HCT116 (cell line): Measurements from ENCODE around the gene CYP11A1. TPM values are rescaled to one million over a fixed set of nuclear protein-coding genes. Genes with fewer than 3 reads are reported as not detected.
A peak's percentile ranks its signal among the peaks of the same experiment; 100 is the strongest.

Experiments
- ATAC-seq: fragments of 200-7000 bp; cut with Tn5 transposase; 2 replicates; pipeline ENCODE4 v1.9.1; 2020; ENCODE audit warnings: mild to moderate bottlenecking, moderate library complexity
- BruUV-seq: library from RNA; stranded (reverse); fragments of 400-500 nt; replicated peaks from 2 replicates; lab custom pipeline; 2021; lab: Mats Ljungman, UMichigan
- CTCF ChIA-PET: fragments of 300-600 bp; sonication (Branson Sonifier 250); formaldehyde crosslinking; loops from one replicate; lab custom pipeline; 2021; ENCODE audit warnings: antibody characterized with exemption; lab: Charles Lee
- POLR2A ChIA-PET: fragments of 300-600, 350-600 bp; sonication (Branson Sonifier 250); formaldehyde crosslinking; loops from one replicate; lab custom pipeline; 2021; ENCODE audit warnings: antibody characterized with exemption; lab: Charles Lee
- RAD21 ChIA-PET, 2 experiments: fragments of 300-600 bp; sonication (Branson Sonifier 250); formaldehyde crosslinking; loops; one replicate each; lab custom pipeline; 2023; ENCODE audit warnings: low total read pairs in 2 of 2; ENCODE audit not compliant: uncharacterized antibody in 2 of 2, unreplicated experiment in 2 of 2, low non-redundant PET in 1 of 2; lab: Charles Lee
- DNase-seq: peaks from one replicate; pipeline ENCODE4 v3.0.0-alpha.2; 2010; ENCODE audit warnings: low read depth, low spot score
- H2AFZ ChIP-seq: fragments of 200-600 bp; shearing (Covaris generic), sonication (generic); 2 replicates; pipeline ENCODE4 v1.6.1; 2017; ENCODE audit warnings: low read depth, mixed run types, mixed read lengths, antibody characterized with exemption, low read length; ENCODE audit not compliant: poor library complexity, severe bottlenecking
- H3K27ac ChIP-seq: 2 replicates; pipeline ENCODE4 v1.5.1; 2012; ENCODE audit warnings: low read depth, low read length
- H3K27me3 ChIP-seq: fragments of 200-600 bp; sonication (generic); 2 replicates; pipeline ENCODE4 v1.6.1; 2016; ENCODE audit warnings: mixed run types, low read length, mixed read lengths; ENCODE audit not compliant: insufficient read depth
- H3K36me3 ChIP-seq, 2 experiments: fragments of 200-500 bp in 1 of 2; fragments of 200-600 bp in 1 of 2; sonication (Bioruptor generic) in 1 of 2; sonication (generic) in 1 of 2; 2 replicates each; pipeline versions ENCODE4 v1.5.1 to v1.6.1; 2014 to 2016; ENCODE audit warnings: low read length in 2 of 2, inconsistent platforms in 1 of 2, mixed read lengths in 1 of 2, mixed run types in 1 of 2; ENCODE audit not compliant: insufficient read depth in 2 of 2, control insufficient read depth in 1 of 2
- H3K4me1 ChIP-seq, 2 experiments: fragments of 200-600 bp in 1 of 2; sonication (generic) in 1 of 2; 2 replicates each; pipeline versions ENCODE4 v1.5.1 to v1.6.1; 2012 to 2017; ENCODE audit warnings: low read length in 2 of 2, inconsistent platforms in 1 of 2, mild to moderate bottlenecking in 1 of 2, mixed read lengths in 1 of 2, mixed run types in 1 of 2, moderate library complexity in 1 of 2; ENCODE audit not compliant: insufficient read depth in 2 of 2, control insufficient read depth in 1 of 2
- H3K4me2 ChIP-seq: fragments of 200-600 bp; sonication (generic); 2 replicates; pipeline ENCODE4 v1.6.1; 2017; ENCODE audit warnings: mixed run types, low read length, mixed read lengths
- H3K4me3 ChIP-seq, 2 experiments: fragments of 200-600 bp in 1 of 2; sonication (generic) in 1 of 2; replicated peaks in 1 of 2; 2 replicates each; pipeline ENCODE4 v1.5.1; 2011 to 2016; ENCODE audit warnings: low read length in 2 of 2, control low read depth in 1 of 2, low read depth in 1 of 2, mild to moderate bottlenecking in 1 of 2, mixed read lengths in 1 of 2, mixed run types in 1 of 2
- H3K79me2 ChIP-seq: fragments of 200-600 bp; sonication (generic); 2 replicates; pipeline ENCODE4 v1.6.1; 2017; ENCODE audit warnings: mild to moderate bottlenecking, mixed run types, low read length, moderate library complexity, mixed read lengths; ENCODE audit not compliant: insufficient read depth
- H3K9ac ChIP-seq: fragments of 200-600 bp; sonication (generic); 2 replicates; pipeline ENCODE4 v1.6.1; 2016; ENCODE audit warnings: low read length, mixed read lengths
- H3K9me2 ChIP-seq: fragments of 200-600 bp; sonication (generic), shearing (Covaris generic); 2 replicates; pipeline ENCODE4 v1.6.1; 2017; ENCODE audit warnings: mixed run types, mild to moderate bottlenecking, moderate library complexity; ENCODE audit not compliant: insufficient read depth
- H3K9me3 ChIP-seq, 2 experiments: fragments of 200-500 bp in 1 of 2; fragments of 200-600 bp in 1 of 2; sonication (Bioruptor generic) in 1 of 2; sonication (generic) in 1 of 2; 2 replicates each; pipeline ENCODE4 v1.6.1; 2014 to 2017; ENCODE audit warnings: low read length in 2 of 2, mixed read lengths in 2 of 2, inconsistent platforms in 1 of 2, low read depth in 1 of 2, mild to moderate bottlenecking in 1 of 2, mixed run types in 1 of 2, moderate library complexity in 1 of 2; ENCODE audit not compliant: control insufficient read depth in 1 of 2, insufficient read depth in 1 of 2
- H4K20me1 ChIP-seq: fragments of 200-600 bp; sonication (generic), shearing (Covaris generic); 2 replicates; pipeline ENCODE4 v1.6.1; 2017; ENCODE audit warnings: mixed run types, mild to moderate bottlenecking, moderate library complexity; ENCODE audit not compliant: insufficient read depth
- CEBPB ChIP-seq: IDR thresholded peaks from 2 replicates; pipeline ENCODE4 v1.6.1; 2012; ENCODE audit warnings: low read depth
- EZH2 ChIP-seq: fragments of 200-600 bp; sonication (generic); IDR thresholded peaks from 2 replicates; pipeline ENCODE4 v1.6.1; 2017; ENCODE audit warnings: antibody characterized with exemption, mixed run types
- EZH2phosphoT487 ChIP-seq: fragments of 200-600 bp; IDR thresholded peaks from 2 replicates; pipeline ENCODE4 v1.6.1; 2018; ENCODE audit warnings: antibody characterized with exemption, borderline replicate concordance
- FOSL1 ChIP-seq: IDR thresholded peaks from 2 replicates; pipeline ENCODE4 v1.6.1; 2012; ENCODE audit warnings: low read depth
- POLR2AphosphoS5 ChIP-seq: IDR thresholded peaks from 2 replicates; pipeline ENCODE4 v1.6.1; 2011; ENCODE audit warnings: mild to moderate bottlenecking, low read depth, low read length, moderate library complexity
- RAD21 ChIP-seq: IDR thresholded peaks from 2 replicates; pipeline ENCODE4 v1.6.1; 2012; ENCODE audit warnings: low read depth, mild to moderate bottlenecking
- SIN3A ChIP-seq: IDR thresholded peaks from 2 replicates; pipeline ENCODE4 v1.6.1; 2012; ENCODE audit warnings: low read depth
- SP1 ChIP-seq: IDR thresholded peaks from 2 replicates; pipeline ENCODE4 v1.6.1; 2012; ENCODE audit warnings: low read depth
- SRF ChIP-seq: IDR thresholded peaks from 2 replicates; pipeline ENCODE4 v1.6.1; 2012; ENCODE audit warnings: low read depth
- ZFX ChIP-seq: fragments of 450-650 bp; IDR thresholded peaks from 2 replicates; pipeline ENCODE4 v1.6.1; 2017
- intact Hi-C: fragments of 100-400 bp; cut with micrococcal nuclease; formaldehyde crosslinking; loops from 2 replicates; pipeline ENCODE4 v1.10.0; 2022
- total RNA-seq: library from RNA; stranded (reverse); gene quantifications from one replicate; pipeline ENCODE4 v1.2.1, GENCODE V29; 2021; ENCODE audit not compliant: unreplicated experiment
- TF ChIP-seq, protein P1 (sequence below): IDR thresholded peaks from 2 replicates; pipeline ENCODE4 v1.6.1; 2011; ENCODE audit warnings: mild to moderate bottlenecking, low read length, moderate library complexity; ENCODE audit not compliant: insufficient replicate concordance; ENCODE audit errors: extremely low read depth

The CYP11A1 gene
- total RNA-seq, 1 experiment from 2014 or later, result 0.57 TPM

DNA sequence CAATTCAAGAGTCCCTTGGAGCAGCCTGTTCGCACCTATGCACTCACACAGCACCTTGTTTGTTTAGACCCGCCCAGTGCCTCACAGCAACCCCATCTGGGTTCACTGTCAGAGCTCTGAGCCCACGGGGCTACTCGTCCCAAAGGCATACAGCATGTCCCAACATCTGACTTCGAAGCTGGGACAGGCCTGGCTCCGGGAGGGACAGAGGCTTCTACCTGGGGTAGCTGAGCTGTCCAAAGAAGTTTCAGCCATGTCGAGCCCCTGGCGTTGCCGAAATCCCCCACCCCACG, 28.6 kb upstream of the CYP11A1 start:
- no peaks in the 10 kb centered on the region for H4K20me1 ChIP-seq
- H3K36me3 ChIP-seq, result no peaks in the 10 kb centered on the region
- peaks cover 63 to 98% of the 10 kb centered on the region in 2 experiments for H3K4me1 ChIP-seq
- DNase-seq (no peak), ATAC-seq (no peak)
- CTCF ChIA-PET, result interaction anchor here (1.2 kb wide), 1 partner anchor 14 kb away, joined by 4 read pairs; no protein-coding TSS in a partner anchor
- RAD21 ChIA-PET, result no interaction called here
- no peak overlapping the region for H3K4me3 ChIP-seq
- POLR2A ChIA-PET, result interaction anchor here (1.2 to 3.6 kb wide), 2 partner anchors 10 to 11 kb away, joined by 3 to 24 read pairs; no protein-coding TSS in a partner anchor
- intact Hi-C loops, result no loop called here
- no peak overlapping the region for H2AFZ ChIP-seq
- H3K79me2 ChIP-seq, result no peaks in the 10 kb centered on the region
- no peaks in the 10 kb centered on the region for H3K9me2 ChIP-seq
- peak overlapping the region; percentile 75 for H3K27ac ChIP-seq
- peak overlapping the region; percentile 66 for H3K9ac ChIP-seq
- no peaks in the 10 kb centered on the region for H3K27me3 ChIP-seq
- no peaks in the 10 kb centered on the region for H3K9me3 ChIP-seq
- H3K4me2 ChIP-seq, result peak overlapping the region; percentile 75
- TF ChIP-seq EZH2phosphoT487 (no peak), FOSL1 (no peak), ZFX (0 out of 2 replicates have a peak, but pooled peaks have one; percentile 9), SIN3A (no peak), CEBPB (no peak), SRF (no peak)
- BruUV-seq, result no TSS peak

DNA sequence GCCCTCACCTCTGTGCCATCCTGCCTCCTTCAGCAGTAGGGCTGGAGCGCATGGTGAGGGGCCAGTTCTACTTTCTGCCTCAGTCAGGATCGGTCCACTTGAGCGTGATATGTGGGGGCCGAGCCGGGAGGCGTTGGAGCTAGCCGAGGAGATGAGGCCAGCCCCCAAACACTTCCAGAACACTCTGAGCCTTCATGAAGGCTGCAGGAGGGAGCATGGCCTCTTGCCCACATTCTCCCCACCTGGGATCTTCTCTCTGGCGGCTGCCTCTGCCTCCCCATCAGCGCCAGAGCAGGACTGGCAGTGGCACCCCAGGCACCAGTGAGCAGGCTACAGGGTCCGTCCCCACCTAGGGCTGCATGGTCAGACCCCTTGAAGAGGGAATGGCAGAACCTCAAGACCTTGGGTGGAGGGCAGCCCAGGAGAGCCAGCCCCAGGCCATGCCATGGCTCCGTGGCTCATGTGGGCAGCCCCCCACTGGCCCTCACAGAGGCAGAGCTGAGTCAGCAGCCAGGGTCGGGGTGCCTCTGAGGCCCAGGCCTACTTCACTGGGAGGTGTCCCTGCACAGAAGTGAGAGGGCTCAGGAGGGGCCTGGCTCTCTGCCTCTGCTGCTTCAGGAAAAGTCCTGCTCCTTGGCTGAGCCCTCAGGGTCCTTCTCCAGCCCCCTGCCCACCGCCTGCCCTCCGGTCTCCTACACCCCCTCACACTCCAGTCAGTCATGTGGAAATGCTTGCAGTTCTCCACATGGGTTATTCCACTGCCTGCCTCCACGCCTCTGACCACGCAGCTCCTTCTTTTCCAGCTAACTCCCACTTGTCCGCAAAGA, 28.1 kb upstream of the CYP11A1 start:
- Histone ChIP-seq H3K4me2 (peak overlapping the region; percentile 75), H3K27me3 (no peaks in the 10 kb centered on the region), H3K4me1 (peaks cover 57 to 98% of the 10 kb centered on the region in 2 experiments), H4K20me1 (no peaks in the 10 kb centered on the region), H3K9me3 (no peaks in the 10 kb centered on the region), H2AFZ (no peak overlapping the region), H3K79me2 (no peaks in the 10 kb centered on the region), H3K4me3 (peak overlapping the region in 1 of 2 experiments; percentile 23; a peak in 1 of 4 replicates), H3K36me3 (no peaks in the 10 kb centered on the region), H3K27ac (peak overlapping the region; percentile 9; the same call in 1 of the 2 replicates), H3K9ac (peak overlapping the region; percentile 66), H3K9me2 (no peaks in the 10 kb centered on the region)
- TF ChIP-seq RAD21 (no peak), SP1 (no peak), POLR2AphosphoS5 (no peak), EZH2 (no peak), EZH2phosphoT487 (no peak)
- TF ChIP-seq, protein P1, sequence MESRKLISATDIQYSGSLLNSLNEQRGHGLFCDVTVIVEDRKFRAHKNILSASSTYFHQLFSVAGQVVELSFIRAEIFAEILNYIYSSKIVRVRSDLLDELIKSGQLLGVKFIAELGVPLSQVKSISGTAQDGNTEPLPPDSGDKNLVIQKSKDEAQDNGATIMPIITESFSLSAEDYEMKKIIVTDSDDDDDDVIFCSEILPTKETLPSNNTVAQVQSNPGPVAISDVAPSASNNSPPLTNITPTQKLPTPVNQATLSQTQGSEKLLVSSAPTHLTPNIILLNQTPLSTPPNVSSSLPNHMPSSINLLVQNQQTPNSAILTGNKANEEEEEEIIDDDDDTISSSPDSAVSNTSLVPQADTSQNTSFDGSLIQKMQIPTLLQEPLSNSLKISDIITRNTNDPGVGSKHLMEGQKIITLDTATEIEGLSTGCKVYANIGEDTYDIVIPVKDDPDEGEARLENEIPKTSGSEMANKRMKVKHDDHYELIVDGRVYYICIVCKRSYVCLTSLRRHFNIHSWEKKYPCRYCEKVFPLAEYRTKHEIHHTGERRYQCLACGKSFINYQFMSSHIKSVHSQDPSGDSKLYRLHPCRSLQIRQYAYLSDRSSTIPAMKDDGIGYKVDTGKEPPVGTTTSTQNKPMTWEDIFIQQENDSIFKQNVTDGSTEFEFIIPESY, result no peak
- no peak for DNase-seq
- BruUV-seq, result no TSS peak
- POLR2A ChIA-PET, result interaction anchor here (1.0 to 3.6 kb wide), 3 partner anchors 10 to 12 kb away, joined by 3 to 24 read pairs (median 3); no protein-coding TSS in a partner anchor
- RAD21 ChIA-PET, result no interaction called here
- ATAC-seq, result peak; percentile 7; the same call in 1 of the 2 replicates
- intact Hi-C loops, result no loop called here
- CTCF ChIA-PET, result no interaction called here
